Mucosa of gallbladder (tissue), 1 donor: ENCODE results near the gene RCBTB2. TPM values are rescaled to one million over a fixed set of nuclear protein-coding genes. Genes with fewer than 3 reads are reported as not detected.

Source experiments
- DNase-seq: peaks from one replicate; pipeline ENCODE4 v3.0.0-alpha.2; 2020; ENCODE audit warnings: low spot score
- total RNA-seq: library from RNA; stranded (reverse); gene quantifications from one replicate; pipeline ENCODE4 v1.2.1, GENCODE V29; 2021
- donor health status: DM: no; HTN: no; CAD: no.

The RCBTB2 gene
- total RNA-seq, 1 donor from 2014 or later = 18.3 TPM

DNA sequence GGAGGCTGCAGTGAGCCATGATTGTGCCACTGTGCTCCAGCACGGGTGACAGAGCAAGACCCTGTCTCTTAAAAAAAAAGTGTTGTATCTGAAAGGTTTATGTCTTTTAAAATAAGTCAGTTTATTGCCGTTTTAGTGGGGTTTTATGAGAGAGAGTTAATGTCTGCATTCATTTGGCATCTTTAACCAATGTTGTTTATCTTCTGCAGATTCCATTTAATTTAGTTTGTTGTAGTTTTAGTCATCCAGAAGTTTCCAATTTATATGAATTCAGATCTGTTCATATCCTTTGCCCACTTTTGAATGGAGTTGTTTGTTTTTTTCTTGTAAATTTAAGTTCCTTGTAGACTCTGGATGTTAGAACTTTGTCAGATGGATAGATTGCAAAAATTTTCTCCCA is 83.2 kb downstream of the RCBTB2 start:
- DNase-seq = no peak

GRCh38 chr13:48448959-48449614 is 83.8 kb downstream of the RCBTB2 start:
- no peak for DNase-seq

GRCh38 chr13:48448285-48448958 is 84.5 kb downstream of the RCBTB2 start:
- DNase-seq = no peak

DNA sequence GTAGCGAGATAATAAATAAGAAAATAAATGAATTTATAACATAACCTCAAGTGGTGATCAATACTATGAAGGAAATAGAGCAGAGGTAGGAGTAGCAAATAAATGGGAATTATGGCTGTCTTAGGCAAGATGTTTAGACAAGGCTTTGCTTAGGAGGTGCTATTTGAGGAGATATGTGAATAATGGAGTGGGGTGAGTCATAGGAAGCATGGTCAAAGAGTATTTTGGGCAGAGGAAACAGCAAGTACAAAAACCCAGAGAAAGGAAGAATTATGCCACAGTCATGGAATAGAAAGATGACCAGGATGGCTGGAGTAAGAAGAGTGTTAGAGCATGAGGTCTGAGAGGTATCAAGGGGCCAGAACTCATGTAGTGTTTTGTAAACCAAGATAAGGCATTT is 86.4 kb downstream of the RCBTB2 start:
- DNase-seq = no peak

DNA sequence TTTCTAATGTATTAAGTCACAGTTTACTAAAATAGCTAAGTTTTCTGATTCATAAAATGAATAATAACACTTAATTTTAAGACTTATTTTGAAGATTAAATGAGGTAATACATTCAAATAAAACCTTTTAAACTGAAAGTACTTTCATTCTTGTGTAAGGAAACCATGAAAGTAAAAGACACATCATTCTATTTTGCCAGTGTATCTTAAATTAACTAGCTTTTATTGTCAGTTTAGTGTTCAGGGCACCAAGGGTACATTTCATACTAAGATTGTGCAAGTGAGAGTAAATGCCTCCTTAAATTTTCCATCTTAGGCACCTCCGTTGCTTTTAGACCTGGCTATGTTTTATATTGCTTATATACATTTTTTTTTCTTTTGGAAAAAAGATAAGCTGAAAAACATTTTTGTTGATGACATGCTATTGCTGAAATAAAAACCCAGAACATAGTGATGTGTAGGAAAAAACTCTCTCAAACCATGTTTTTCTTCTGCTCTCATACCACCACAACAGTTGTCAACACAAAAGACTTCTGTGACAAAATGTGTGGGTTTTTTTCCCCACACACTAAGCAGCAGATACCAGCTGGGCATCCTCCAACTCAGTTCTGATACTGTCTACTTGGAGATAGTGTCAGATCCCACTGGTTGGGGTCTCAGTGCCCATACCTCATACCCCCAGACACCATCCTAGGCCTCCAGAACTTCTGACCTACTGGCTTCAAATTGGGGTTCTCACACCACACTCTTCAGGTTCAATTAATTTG is 89.3 kb downstream of the RCBTB2 start:
- no peak for DNase-seq

Other genes with a start within 250 kb of the RCBTB2 start
- gene RB1, start 229.3 kb downstream of the RCBTB2 start, total RNA-seq = 37.8 TPM
- gene LPAR6, start 120.0 kb downstream of the RCBTB2 start, total RNA-seq = 34.9 TPM
- gene CYSLTR2, start 120.8 kb upstream of the RCBTB2 start, total RNA-seq = 3.6 TPM